Osteoblast (primary cell): ENCODE results near the gene APOOL. TPM values are rescaled to one million over a fixed set of nuclear protein-coding genes. Genes with fewer than 3 reads are reported as not detected.

Experiments used
- DNase-seq: peaks from one replicate; pipeline ENCODE4 v3.0.0; 2011; ENCODE audit warnings: low spot score, mixed read lengths; ENCODE audit not compliant: insufficient read length; ENCODE audit errors: missing footprints
- H2AFZ ChIP-seq: 2 replicates; pipeline ENCODE4 v1.6.0; 2011; ENCODE audit warnings: mild to moderate bottlenecking, low read length
- H3K27ac ChIP-seq: 2 replicates; pipeline ENCODE4 v1.5.1; 2011; ENCODE audit warnings: mild to moderate bottlenecking, low read depth, low read length, moderate library complexity
- H3K27me3 ChIP-seq: 2 replicates; pipeline ENCODE4 v1.6.0; 2012; ENCODE audit warnings: mild to moderate bottlenecking, control low read depth, inconsistent platforms, low read length, moderate library complexity; ENCODE audit not compliant: insufficient read depth
- H3K36me3 ChIP-seq: 2 replicates; pipeline ENCODE4 v1.5.1; 2011; ENCODE audit warnings: mild to moderate bottlenecking, low read length, control low read depth, moderate library complexity; ENCODE audit not compliant: insufficient read depth
- H3K4me1 ChIP-seq: 2 replicates; pipeline ENCODE4 v1.5.1; 2011; ENCODE audit warnings: mild to moderate bottlenecking, low read length, control low read depth, moderate library complexity; ENCODE audit not compliant: insufficient read depth
- H3K4me2 ChIP-seq: 2 replicates; pipeline ENCODE4 v1.6.0; 2011; ENCODE audit warnings: mild to moderate bottlenecking, low read length; ENCODE audit not compliant: insufficient read depth
- H3K4me3 ChIP-seq: fragments of 200-600 bp; sonication (generic); 3 replicates; pipeline ENCODE4 v1.5.1; 2012; ENCODE audit warnings: mild to moderate bottlenecking, low read length, inconsistent platforms; ENCODE audit not compliant: insufficient read depth
- H3K79me2 ChIP-seq: 2 replicates; pipeline ENCODE4 v1.6.0; 2012; ENCODE audit warnings: mild to moderate bottlenecking, low read length, control low read depth, inconsistent platforms; ENCODE audit not compliant: insufficient read depth
- H3K9me3 ChIP-seq: 2 replicates; pipeline ENCODE4 v1.5.1; 2011; ENCODE audit warnings: low read depth, low read length, control low read depth
- H4K20me1 ChIP-seq: 2 replicates; pipeline ENCODE4 v1.6.0; 2012; ENCODE audit warnings: mild to moderate bottlenecking, low read length, control low read depth; ENCODE audit not compliant: insufficient read depth
- CTCF ChIP-seq: IDR thresholded peaks from 2 replicates; pipeline ENCODE4 v1.5.1; 2011; ENCODE audit warnings: mild to moderate bottlenecking, low read depth, low read length, moderate library complexity; ENCODE audit errors: extremely low read depth
- total RNA-seq: library from RNA; depleted of rRNA; stranded (reverse); fragments of >200 nt; gene quantifications from 2 replicates; pipeline ENCODE4 v1.2.3, GENCODE V29; 2012

Gene APOOL
- total RNA-seq, 1 donor, result 10.5 TPM

GRCh38 chrX:85112293-85112692 is 108.6 kb downstream of the APOOL start:
- Histone ChIP-seq H3K36me3 (no peaks in the 10 kb centered on the region), H3K27me3 (no peaks in the 10 kb centered on the region), H3K4me1 (no peaks in the 10 kb centered on the region), H4K20me1 (no peaks in the 10 kb centered on the region), H3K9me3 (no peaks in the 10 kb centered on the region), H3K4me3 (no peak overlapping the region), H3K79me2 (no peaks in the 10 kb centered on the region), H3K4me2 (no peak overlapping the region), H2AFZ (no peak overlapping the region), H3K27ac (no peak overlapping the region)
- DNase-seq, result no peak
- no peak for TF ChIP-seq CTCF

DNA sequence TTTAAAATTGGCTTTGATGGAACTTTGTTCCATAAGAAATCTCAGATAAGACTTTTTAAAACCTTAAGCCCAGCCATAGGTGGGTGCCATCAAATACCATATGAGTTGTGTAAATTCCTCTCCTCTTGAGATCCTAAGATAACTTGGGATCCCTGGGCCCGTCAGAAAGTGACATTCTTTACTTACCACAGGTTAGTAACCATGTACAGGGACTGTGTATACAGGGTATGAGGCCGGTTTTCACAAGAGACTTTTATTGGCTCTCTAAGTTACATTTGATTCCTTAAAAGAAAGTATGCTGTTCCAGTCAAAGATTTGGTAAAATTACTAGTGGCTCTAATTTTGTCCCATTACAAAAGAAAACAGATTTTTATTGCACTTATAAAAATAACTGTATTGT is 110.1 kb downstream of the APOOL start:
- H3K4me2 ChIP-seq, result no peak overlapping the region
- H3K27me3 ChIP-seq, result no peaks in the 10 kb centered on the region
- H3K9me3 ChIP-seq, result no peaks in the 10 kb centered on the region
- H3K79me2 ChIP-seq, result no peaks in the 10 kb centered on the region
- H3K4me3 ChIP-seq, result no peak overlapping the region
- no peak for TF ChIP-seq CTCF
- H2AFZ ChIP-seq, result no peak overlapping the region
- H4K20me1 ChIP-seq, result no peaks in the 10 kb centered on the region
- no peak for DNase-seq
- no peaks in the 10 kb centered on the region for H3K36me3 ChIP-seq
- no peaks in the 10 kb centered on the region for H3K4me1 ChIP-seq
- no peak overlapping the region for H3K27ac ChIP-seq

GRCh38 chrX:85114171-85114570 is 110.5 kb downstream of the APOOL start:
- Histone ChIP-seq H3K36me3 (no peaks in the 10 kb centered on the region), H4K20me1 (no peaks in the 10 kb centered on the region), H3K4me2 (no peak overlapping the region), H3K4me1 (no peaks in the 10 kb centered on the region), H3K9me3 (no peaks in the 10 kb centered on the region), H3K4me3 (no peak overlapping the region), H3K27me3 (no peaks in the 10 kb centered on the region), H3K79me2 (no peaks in the 10 kb centered on the region), H3K27ac (no peak overlapping the region), H2AFZ (no peak overlapping the region)
- no peak for TF ChIP-seq CTCF
- no peak for DNase-seq

DNA sequence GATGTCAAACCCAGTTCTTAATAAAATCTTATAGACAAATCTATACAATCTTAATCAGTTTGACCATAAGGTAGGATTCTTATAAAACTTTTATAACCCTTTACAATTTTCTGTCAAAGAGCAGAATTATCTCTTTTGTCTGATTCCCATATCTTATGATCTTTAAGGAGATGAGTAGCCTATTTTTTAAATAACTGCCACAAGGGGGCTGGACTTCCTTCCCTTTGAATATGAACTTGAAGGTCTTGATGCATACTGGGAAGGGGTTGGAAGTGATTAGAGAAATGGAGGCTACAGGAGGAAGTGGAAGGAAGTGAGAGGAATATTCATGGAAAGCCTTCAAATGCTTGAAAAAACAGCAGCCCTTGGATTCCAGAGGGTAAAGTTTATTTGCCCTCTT is 111.1 kb downstream of the APOOL start:
- no peaks in the 10 kb centered on the region for H3K27me3 ChIP-seq
- H3K4me3 ChIP-seq, result no peak overlapping the region
- no peaks in the 10 kb centered on the region for H4K20me1 ChIP-seq
- no peaks in the 10 kb centered on the region for H3K4me1 ChIP-seq
- H3K36me3 ChIP-seq, result no peaks in the 10 kb centered on the region
- H2AFZ ChIP-seq, result no peak overlapping the region
- H3K79me2 ChIP-seq, result no peaks in the 10 kb centered on the region
- no peak for DNase-seq
- no peak for TF ChIP-seq CTCF
- no peaks in the 10 kb centered on the region for H3K9me3 ChIP-seq
- H3K27ac ChIP-seq, result no peak overlapping the region
- no peak overlapping the region for H3K4me2 ChIP-seq
